ENCODE results near the gene PYGO2.

- no peak for TF ChIP-seq CTCF (IDR thresholded peaks at IDR 0.05; ENCODE audit: low read depth, low read length)
- TF ChIP-seq EZH2phosphoT487 (IDR thresholded peaks at IDR 0.05; ENCODE audit: low read depth): no peak
These were observed 9.2 kb upstream of the PYGO2 start, which contains the start of gene SHC1 for GRCh38 chr1:154970631-154971340.

Data from OCI-LY3 (cell line).